Measurements from ENCODE around the gene AIFM3. TPM values are rescaled to one million over a fixed set of nuclear protein-coding genes. Genes with fewer than 3 reads are reported as not detected.
A peak's percentile ranks its signal among the peaks of the same experiment; 100 is the strongest.

The AIFM3 gene
- total and polyA plus RNA-seq, 2 of the 4 experiments (the other 2 are of a cell fraction) = 0.09 to 0.18 TPM

- Histone ChIP-seq H4K20me1 (ENCODE audit: insufficient read depth, low read length) (no peaks in the 10 kb centered on the region; the same call in 1 of the 2 replicates), H3K14ac (replicated peaks; ENCODE audit: low read depth, low read length) (no peak overlapping the region), H3K9ac (ENCODE audit: low read depth, low read length) (no peak overlapping the region), H3K4ac (ENCODE audit: low read depth, low read length) (no peak overlapping the region), H3K9me3 (ENCODE audit: control insufficient read depth, insufficient read depth, low read length) (no peaks in the 10 kb centered on the region), H3K4me3 (ENCODE audit: insufficient read depth, low read depth, low read length) (peak overlapping the region; percentile 10; the same call in 1 of the 2 replicates), H3K27me3 (ENCODE audit: control insufficient read depth, insufficient read depth, low read length) (peaks cover 41% of the 10 kb centered on the region), H2BK20ac (ENCODE audit: low read depth, low read length) (no peak overlapping the region), H3K27ac (ENCODE audit: insufficient read depth, low read length) (no peak overlapping the region), H2BK5ac (ENCODE audit: low read depth, low read length, poor library complexity, severe bottlenecking) (no peak overlapping the region), H3K18ac (ENCODE audit: low read depth, low read length) (no peak overlapping the region), H3K56ac (ENCODE audit: extremely low read depth, insufficient read depth, low read length) (no peak overlapping the region), H2AFZ (replicated peaks; ENCODE audit: low read length, poor library complexity) (no peak overlapping the region), H3K79me1 (ENCODE audit: low read depth in 1 of 2, low read length in 2 of 2) (no peaks in the 10 kb centered on the region), H3K4me1 (ENCODE audit: control insufficient read depth, insufficient read depth, low read length) (no peaks in the 10 kb centered on the region), H2AK9ac (replicated peaks; ENCODE audit: low read depth, low read length, poor library complexity) (no peak overlapping the region), H4K8ac (ENCODE audit: low read depth in 2 of 2, low read length in 2 of 2) (no peak overlapping the region), H3K23ac (ENCODE audit: low read depth, low read length) (no peak overlapping the region), H2BK15ac (ENCODE audit: low read depth, low read length) (no peak overlapping the region), H2BK120ac (ENCODE audit: low read depth, low read length) (no peak overlapping the region), H3K9me1 (ENCODE audit: insufficient read depth, low read length) (no peaks in the 10 kb centered on the region), H3K4me2 (ENCODE audit: low read depth, low read length) (peak overlapping the region; percentile 59), H2AK5ac (ENCODE audit: low read depth, low read length) (no peak overlapping the region), H3K36me3 (ENCODE audit: control insufficient read depth, insufficient read depth, low read length) (no peaks in the 10 kb centered on the region), H4K91ac (ENCODE audit: insufficient read depth, low read depth, low read length) (no peak overlapping the region), H4K5ac (ENCODE audit: low read depth, low read length) (no peak overlapping the region)
- CTCF ChIA-PET = no interaction called here
- TF ChIP-seq MAFK (IDR thresholded peaks at IDR 0.05; ENCODE audit: low read depth, low read length) (no peak), RFX5 (IDR thresholded peaks at IDR 0.05; ENCODE audit: low read depth, low read length) (no peak), POLR2A (IDR thresholded peaks at IDR 0.05; ENCODE audit: low read depth, low read length) (no peak), BHLHE40 (IDR thresholded peaks at IDR 0.05; ENCODE audit: low read depth, low read length) (no peak), ELK1 (IDR thresholded peaks at IDR 0.05; ENCODE audit: borderline replicate concordance, low read depth, low read length) (no peak), MXI1 (IDR thresholded peaks at IDR 0.05; ENCODE audit: borderline replicate concordance, low read depth, low read length) (no peak), MAZ (IDR thresholded peaks at IDR 0.05; ENCODE audit: borderline replicate concordance, low read depth, low read length) (no peak), CEBPB (IDR thresholded peaks at IDR 0.05; ENCODE audit: low read depth, low read length) (no peak), CTCF (conservative IDR thresholded peaks at IDR 0.05; ENCODE audit: low read depth, low read length) (no peak), USF2 (IDR thresholded peaks at IDR 0.05; ENCODE audit: low read depth, low read length) (no peak), CHD1 (IDR thresholded peaks at IDR 0.05; ENCODE audit: low read depth, low read length) (no peak), RAD21 (IDR thresholded peaks at IDR 0.05; ENCODE audit: low read length) (no peak), NFE2L2 (IDR thresholded peaks at IDR 0.05; ENCODE audit: low read depth, low read length) (no peak), RCOR1 (IDR thresholded peaks at IDR 0.05; ENCODE audit: insufficient replicate concordance, low read length) (no peak)
- ATAC-seq (ENCODE audit: low read depth) = peak; percentile 57; the same call in 1 of the 2 replicates
- intact Hi-C loops (cut with micrococcal nuclease) (no loop called here), dilution Hi-C loops (cut with HindIII; ENCODE audit: low sequenced_read_pairs, unreplicated experiment) (no loop called here), in situ Hi-C loops (cut with MboI; ENCODE audit: low sequenced_read_pairs) (no loop called here)
- no TSS peak for BruUV-seq (replicated peaks)
- POLR2A ChIA-PET (ENCODE audit: unreplicated experiment) = no interaction called here
- DNase-seq = no peak
- 3% methylated on average over 16 of the region's 28 CpGs; no CpG with 5 or more reads in 1 of the 2 experiments for WGBS, 2 experiments (ENCODE audit: extremely low coverage in 2 of 2, insufficient read length in 1 of 2)
Measured at GRCh38 chr22:20964799-20965103, 2.3 kb upstream of the AIFM3 start.

Measured in IMR-90 (cell line).